ENCODE measurements around the gene BST1. TPM values are rescaled to one million over a fixed set of nuclear protein-coding genes. Genes with fewer than 3 reads are reported as not detected.

Gene BST1
- total and polyA plus RNA-seq, 4 donors, result 4.6 to 18.5 (median 11.5) TPM

DNA sequence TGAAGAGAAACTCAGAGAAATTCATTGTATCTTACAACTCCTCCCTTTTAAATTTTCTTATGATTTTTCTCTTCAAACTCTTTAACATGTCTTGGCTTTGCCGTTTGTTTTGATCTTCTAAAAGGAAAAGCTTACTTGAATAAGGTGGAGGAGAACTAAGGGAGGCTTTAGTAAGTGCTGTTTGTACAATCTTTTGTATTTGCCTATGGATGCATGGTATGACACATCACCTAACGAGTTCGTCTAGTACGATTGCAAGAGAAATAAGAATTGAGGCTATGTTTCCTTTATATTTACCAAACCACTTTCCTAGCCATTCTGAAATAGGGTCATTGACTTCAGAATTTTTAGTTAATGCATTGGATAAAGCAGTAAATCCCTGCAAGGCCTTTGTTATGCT is 8.4 kb upstream of the BST1 start:
- H3K27ac ChIP-seq (ENCODE audit: low read depth in 1 of 2, low read length in 2 of 2), result no peak overlapping the region
- ATAC-seq (ENCODE audit: low FRiP score), result no peak
- H3K4me1 ChIP-seq (ENCODE audit: control insufficient read depth in 1 of 2, insufficient read depth in 2 of 2, low read length in 2 of 2), result no peaks in the 10 kb centered on the region
- DNase-seq, result no peak
- no peaks in the 10 kb centered on the region for H3K27me3 ChIP-seq (ENCODE audit: control insufficient read depth in 1 of 2, insufficient read depth in 2 of 2, low read length in 1 of 2)
- no peaks in the 10 kb centered on the region for H3K9me3 ChIP-seq (ENCODE audit: control insufficient read depth, low read length)
- no peaks in the 10 kb centered on the region for H3K36me3 ChIP-seq (ENCODE audit: control insufficient read depth in 1 of 2, insufficient read depth in 2 of 2, low read length in 1 of 2)
- H3K4me3 ChIP-seq (ENCODE audit: low read length in 2 of 2), result no peak overlapping the region
- WGBS, 2 donors, result 96% methylated on average over 4 of the region's 4 CpGs
- intact Hi-C loops (cut with DNase I), result no loop called here

DNA sequence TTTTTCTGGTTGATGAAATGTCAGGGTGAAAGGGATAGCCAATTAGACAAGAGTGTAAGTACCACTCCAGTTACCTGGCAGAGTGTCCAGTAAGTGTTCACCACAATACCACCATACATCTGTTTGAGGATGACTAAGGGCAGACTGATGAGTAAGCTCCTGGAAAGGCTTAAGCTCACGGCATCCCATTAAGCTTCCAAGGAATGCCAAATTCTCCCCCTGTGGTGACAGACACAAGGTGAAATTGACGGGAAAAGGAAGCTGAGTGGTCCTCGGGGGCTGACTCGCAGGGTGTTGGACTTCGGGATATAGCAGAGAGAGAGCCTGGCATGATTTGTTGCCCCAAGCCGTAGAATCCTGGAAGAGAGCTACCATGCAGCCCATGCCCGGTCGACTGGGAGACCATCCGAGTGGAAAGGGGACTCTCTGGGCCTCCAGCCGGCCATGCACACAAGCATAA is 7.6 kb upstream of the BST1 start:
- intact Hi-C loops (cut with DNase I), result no loop called here
- H3K9me3 ChIP-seq (ENCODE audit: control insufficient read depth, low read length), result no peaks in the 10 kb centered on the region
- ATAC-seq (ENCODE audit: low FRiP score), result no peak

DNA sequence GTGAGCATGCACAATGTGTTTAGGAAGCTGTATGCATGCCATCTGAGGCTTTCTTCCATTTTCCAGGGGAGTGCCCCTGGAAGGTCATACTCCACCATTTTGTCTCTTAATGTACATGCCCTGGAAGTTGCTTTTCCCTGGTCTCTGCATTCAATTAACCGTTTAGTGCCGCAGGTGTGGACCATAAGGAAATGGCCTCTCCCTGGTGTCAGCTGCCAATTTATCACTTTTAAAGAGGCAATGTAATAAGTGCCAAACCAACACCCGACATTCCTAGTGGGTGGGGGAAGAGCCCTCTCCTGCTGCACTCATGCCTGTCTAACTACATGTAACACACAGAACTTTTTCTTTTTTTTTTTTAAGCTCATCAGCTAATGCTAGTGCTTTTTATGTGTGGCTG is 7.1 kb upstream of the BST1 start:
- Histone ChIP-seq H3K4me1 (ENCODE audit: control insufficient read depth in 1 of 2, insufficient read depth in 2 of 2, low read length in 2 of 2) (no peaks in the 10 kb centered on the region), H3K9me3 (ENCODE audit: control insufficient read depth, low read length) (no peaks in the 10 kb centered on the region), H3K4me3 (ENCODE audit: low read length in 2 of 2) (no peak overlapping the region), H3K27ac (ENCODE audit: low read depth in 1 of 2, low read length in 2 of 2) (no peak overlapping the region), H3K27me3 (ENCODE audit: control insufficient read depth in 1 of 2, insufficient read depth in 2 of 2, low read length in 1 of 2) (no peaks in the 10 kb centered on the region), H3K36me3 (ENCODE audit: control insufficient read depth in 1 of 2, insufficient read depth in 2 of 2, low read length in 1 of 2) (no peaks in the 10 kb centered on the region)
- intact Hi-C loops (cut with DNase I), result no loop called here
- ATAC-seq (ENCODE audit: low FRiP score) (no peak), DNase-seq (no peak)
- 81 to 82% methylated on average over 3 of the region's 3 CpGs for WGBS, 2 donors

More for the DNA sequence above, 7.6 kb upstream of the BST1 start:
- DNase-seq, result no peak
- H3K4me1 ChIP-seq (ENCODE audit: control insufficient read depth in 1 of 2, insufficient read depth in 2 of 2, low read length in 2 of 2), result no peaks in the 10 kb centered on the region
- H3K27ac ChIP-seq (ENCODE audit: low read depth in 1 of 2, low read length in 2 of 2), result no peak overlapping the region
- no peaks in the 10 kb centered on the region for H3K27me3 ChIP-seq (ENCODE audit: control insufficient read depth in 1 of 2, insufficient read depth in 2 of 2, low read length in 1 of 2)
- H3K4me3 ChIP-seq (ENCODE audit: low read length in 2 of 2), result no peak overlapping the region
- no peaks in the 10 kb centered on the region for H3K36me3 ChIP-seq (ENCODE audit: control insufficient read depth in 1 of 2, insufficient read depth in 2 of 2, low read length in 1 of 2)
- 82 to 85% methylated on average over 10 of the region's 10 CpGs for WGBS, 2 donors

DNA sequence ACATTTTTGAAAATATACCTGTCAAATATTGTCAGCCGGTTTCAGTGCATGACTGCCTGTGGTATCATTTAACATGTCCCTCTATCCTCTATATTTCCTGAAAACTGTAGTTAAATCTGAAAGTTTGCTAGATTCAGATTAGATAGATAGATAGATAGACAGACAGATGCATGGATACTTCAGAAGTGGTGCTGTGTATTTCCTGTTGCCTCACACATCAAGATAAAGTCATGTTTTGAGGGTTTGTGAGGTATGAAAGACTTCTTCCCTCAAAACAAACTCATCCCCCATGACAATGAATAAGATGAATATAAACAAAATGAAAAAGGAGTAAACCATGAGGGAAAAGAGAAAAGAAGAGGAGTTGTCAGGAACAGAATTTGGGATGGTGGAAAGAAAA is 6.0 kb upstream of the BST1 start:
- 99 to 100% methylated on average over 1 of the region's 1 CpG for WGBS, 2 donors
- H3K27ac ChIP-seq (ENCODE audit: low read depth in 1 of 2, low read length in 2 of 2), result no peak overlapping the region
- H3K36me3 ChIP-seq (ENCODE audit: control insufficient read depth in 1 of 2, insufficient read depth in 2 of 2, low read length in 1 of 2), result no peaks in the 10 kb centered on the region
- ATAC-seq (ENCODE audit: low FRiP score) (no peak), DNase-seq (no peak)
- no peak overlapping the region for H3K4me3 ChIP-seq (ENCODE audit: low read length in 2 of 2)
- no peaks in the 10 kb centered on the region for H3K4me1 ChIP-seq (ENCODE audit: control insufficient read depth in 1 of 2, insufficient read depth in 2 of 2, low read length in 2 of 2)
- H3K9me3 ChIP-seq (ENCODE audit: control insufficient read depth, low read length), result no peaks in the 10 kb centered on the region
- intact Hi-C loops (cut with DNase I), result no loop called here
- no peaks in the 10 kb centered on the region for H3K27me3 ChIP-seq (ENCODE audit: control insufficient read depth in 1 of 2, insufficient read depth in 2 of 2, low read length in 1 of 2)

DNA sequence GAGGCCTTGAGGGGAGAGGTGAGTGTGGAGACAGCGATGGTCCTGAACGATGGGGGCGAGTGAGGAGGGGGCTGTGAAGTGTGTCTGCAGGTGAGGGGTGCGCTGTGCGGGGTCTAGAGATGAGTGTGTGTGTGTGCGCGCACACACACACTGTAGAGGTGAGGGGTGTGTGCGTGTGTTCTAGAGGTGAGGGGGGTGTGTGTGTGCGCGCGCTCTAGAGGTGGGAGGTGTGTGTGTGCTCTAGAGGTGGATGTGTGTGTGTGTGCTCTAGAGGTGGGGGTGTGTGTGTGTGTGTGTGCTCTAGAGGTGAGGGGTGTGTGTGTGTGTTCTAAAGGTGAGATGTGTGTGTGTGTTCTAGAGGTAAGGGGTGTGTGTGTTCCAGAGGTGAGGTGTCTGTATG is 574 bp downstream of the BST1 start:
- no peak overlapping the region for H3K4me3 ChIP-seq (ENCODE audit: low read length in 2 of 2)
- WGBS, 2 donors, result 81% methylated on average over 11 of the region's 11 CpGs
- no peak overlapping the region for H3K27ac ChIP-seq (ENCODE audit: low read depth in 1 of 2, low read length in 2 of 2)
- no peak for DNase-seq
- H3K9me3 ChIP-seq (ENCODE audit: control insufficient read depth, low read length), result no peaks in the 10 kb centered on the region
- no peaks in the 10 kb centered on the region for H3K36me3 ChIP-seq (ENCODE audit: control insufficient read depth in 1 of 2, insufficient read depth in 2 of 2, low read length in 1 of 2)
- no peaks in the 10 kb centered on the region for H3K27me3 ChIP-seq (ENCODE audit: control insufficient read depth in 1 of 2, insufficient read depth in 2 of 2, low read length in 1 of 2)
- no peak for ATAC-seq (ENCODE audit: low FRiP score)
- no peaks in the 10 kb centered on the region for H3K4me1 ChIP-seq (ENCODE audit: control insufficient read depth in 1 of 2, insufficient read depth in 2 of 2, low read length in 2 of 2)
- intact Hi-C loops (cut with DNase I), result no loop called here

DNA sequence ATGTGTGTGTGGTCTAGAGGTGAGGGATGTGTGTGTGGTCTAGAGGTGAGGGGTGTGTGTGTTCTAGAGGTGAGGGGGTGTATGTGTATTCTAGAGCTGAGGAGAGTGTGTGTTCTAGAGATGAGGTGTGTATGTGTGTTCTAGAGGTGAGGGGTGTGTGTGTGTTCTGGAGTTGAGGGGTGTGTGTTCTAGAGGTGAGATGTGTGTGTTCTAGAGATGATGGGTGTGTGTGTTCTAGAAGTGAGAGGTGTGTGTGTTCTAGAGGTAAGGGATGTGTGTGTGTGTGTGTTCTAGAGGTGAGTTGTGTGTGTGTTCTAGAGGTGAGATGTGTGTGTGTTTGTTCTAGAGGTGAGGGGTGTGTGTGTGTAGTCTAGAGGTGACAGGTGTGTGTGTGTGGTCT is 1.3 kb downstream of the BST1 start:
- DNase-seq, result no peak

DNA sequence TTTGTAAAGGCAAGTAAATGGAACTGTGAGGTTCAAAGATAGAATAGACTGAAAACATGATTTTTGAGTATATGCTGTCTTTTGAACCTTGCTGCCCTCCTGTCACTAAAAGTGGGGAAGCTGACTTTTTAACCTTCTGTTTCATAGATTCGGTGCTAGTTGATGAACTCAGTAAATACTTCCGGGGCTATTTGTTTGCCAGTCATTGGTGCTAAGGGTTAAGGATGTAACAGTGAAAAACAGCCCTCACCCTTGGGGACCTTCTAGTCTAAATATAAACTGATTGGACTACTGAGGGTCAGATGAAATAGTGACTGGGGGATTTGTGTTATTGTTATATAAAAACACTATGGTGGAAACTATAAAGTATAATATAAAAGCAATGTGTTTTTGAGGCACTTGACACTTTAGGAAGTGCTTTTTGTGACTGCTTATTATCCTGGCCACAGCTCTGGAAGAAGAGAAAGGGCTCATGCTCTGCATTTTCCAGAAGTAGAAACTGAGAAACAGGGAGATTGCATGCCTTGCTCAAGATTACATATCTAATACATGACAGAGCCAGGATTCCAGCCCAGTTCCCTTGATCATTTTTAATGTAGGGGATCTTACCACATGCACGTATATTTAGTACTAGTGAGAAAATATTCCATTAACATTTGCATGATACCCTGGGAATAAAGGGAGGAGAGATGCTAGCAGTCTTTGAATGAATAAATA is 3.9 kb downstream of the BST1 start:
- intact Hi-C loops (cut with DNase I), result no loop called here
- DNase-seq (no peak), ATAC-seq (ENCODE audit: low FRiP score) (no peak)
- WGBS, 2 donors, result 59 to 61% methylated on average over 3 of the region's 3 CpGs
- Histone ChIP-seq H3K9me3 (ENCODE audit: control insufficient read depth, low read length) (no peaks in the 10 kb centered on the region), H3K36me3 (ENCODE audit: control insufficient read depth in 1 of 2, insufficient read depth in 2 of 2, low read length in 1 of 2) (no peaks in the 10 kb centered on the region), H3K4me3 (ENCODE audit: low read length in 2 of 2) (no peak overlapping the region), H3K27ac (ENCODE audit: low read depth in 1 of 2, low read length in 2 of 2) (no peak overlapping the region), H3K27me3 (ENCODE audit: control insufficient read depth in 1 of 2, insufficient read depth in 2 of 2, low read length in 1 of 2) (no peaks in the 10 kb centered on the region), H3K4me1 (ENCODE audit: control insufficient read depth in 1 of 2, insufficient read depth in 2 of 2, low read length in 2 of 2) (no peaks in the 10 kb centered on the region)

More for the DNA sequence above, 1.3 kb downstream of the BST1 start:
- intact Hi-C loops (cut with DNase I), result no loop called here
- ATAC-seq (ENCODE audit: low FRiP score), result no peak
- no peaks in the 10 kb centered on the region for H3K27me3 ChIP-seq (ENCODE audit: control insufficient read depth in 1 of 2, insufficient read depth in 2 of 2, low read length in 1 of 2)
- H3K4me1 ChIP-seq (ENCODE audit: control insufficient read depth in 1 of 2, insufficient read depth in 2 of 2, low read length in 2 of 2), result no peaks in the 10 kb centered on the region
- no peaks in the 10 kb centered on the region for H3K9me3 ChIP-seq (ENCODE audit: control insufficient read depth, low read length)
- H3K27ac ChIP-seq (ENCODE audit: low read depth in 1 of 2, low read length in 2 of 2), result no peak overlapping the region
- H3K36me3 ChIP-seq (ENCODE audit: control insufficient read depth in 1 of 2, insufficient read depth in 2 of 2, low read length in 1 of 2), result no peaks in the 10 kb centered on the region
- no peak overlapping the region for H3K4me3 ChIP-seq (ENCODE audit: low read length in 2 of 2)

DNA sequence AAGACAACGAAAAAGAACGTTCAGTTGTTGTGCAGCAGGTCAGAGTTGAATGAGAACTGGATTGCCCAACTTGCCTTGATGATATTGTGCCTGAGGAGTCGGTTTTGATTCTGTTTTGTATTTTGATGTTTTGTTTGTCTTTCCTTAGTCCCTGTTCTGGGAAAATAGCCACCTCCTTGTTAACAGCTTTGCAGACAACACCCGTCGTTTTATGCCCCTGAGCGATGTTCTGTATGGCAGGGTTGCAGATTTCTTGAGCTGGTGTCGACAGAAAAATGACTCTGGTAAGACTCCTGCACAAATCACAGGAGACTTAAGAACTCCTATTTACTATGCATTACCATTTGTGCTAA is 4.5 kb downstream of the BST1 start:
- DNase-seq (no peak), ATAC-seq (ENCODE audit: low FRiP score) (no peak)
- intact Hi-C loops (cut with DNase I), result no loop called here
- H3K4me3 ChIP-seq (ENCODE audit: low read length in 2 of 2), result no peak overlapping the region
- H3K27ac ChIP-seq (ENCODE audit: low read depth in 1 of 2, low read length in 2 of 2), result no peak overlapping the region
- 62 to 67% methylated on average over 7 of the region's 7 CpGs for WGBS, 2 donors
- no peaks in the 10 kb centered on the region for H3K36me3 ChIP-seq (ENCODE audit: control insufficient read depth in 1 of 2, insufficient read depth in 2 of 2, low read length in 1 of 2)
- no peaks in the 10 kb centered on the region for H3K27me3 ChIP-seq (ENCODE audit: control insufficient read depth in 1 of 2, insufficient read depth in 2 of 2, low read length in 1 of 2)
- H3K4me1 ChIP-seq (ENCODE audit: control insufficient read depth in 1 of 2, insufficient read depth in 2 of 2, low read length in 2 of 2), result no peaks in the 10 kb centered on the region
- H3K9me3 ChIP-seq (ENCODE audit: control insufficient read depth, low read length), result no peaks in the 10 kb centered on the region

DNA sequence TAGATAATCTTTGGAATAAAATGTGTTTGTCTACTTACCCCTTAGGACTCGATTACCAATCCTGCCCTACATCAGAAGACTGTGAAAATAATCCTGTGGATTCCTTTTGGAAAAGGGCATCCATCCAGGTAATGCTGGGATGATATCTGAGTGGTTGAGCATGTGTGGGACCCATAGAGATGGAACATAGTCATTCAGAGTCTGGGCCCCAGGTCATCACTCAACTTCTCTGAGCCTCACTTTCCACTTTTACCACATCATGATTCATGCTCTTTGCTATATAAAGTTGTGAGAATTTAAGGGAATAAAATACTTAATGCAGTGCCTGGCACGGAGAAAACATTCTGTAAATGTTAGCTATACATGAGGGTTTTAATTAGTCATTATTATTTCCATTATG is 8.9 kb downstream of the BST1 start:
- ATAC-seq (ENCODE audit: low FRiP score), result no peak
- no peak overlapping the region for H3K4me3 ChIP-seq (ENCODE audit: low read length in 2 of 2)
- intact Hi-C loops (cut with DNase I), result no loop called here
- H3K9me3 ChIP-seq (ENCODE audit: control insufficient read depth, low read length), result no peaks in the 10 kb centered on the region
- no peaks in the 10 kb centered on the region for H3K27me3 ChIP-seq (ENCODE audit: control insufficient read depth in 1 of 2, insufficient read depth in 2 of 2, low read length in 1 of 2)
- 92 to 97% methylated on average over 2 of the region's 2 CpGs for WGBS, 2 donors
- DNase-seq, result no peak
- H3K36me3 ChIP-seq (ENCODE audit: control insufficient read depth in 1 of 2, insufficient read depth in 2 of 2, low read length in 1 of 2), result no peaks in the 10 kb centered on the region
- peaks cover 2 to 4% of the 10 kb centered on the region in 2 donors for H3K4me1 ChIP-seq (ENCODE audit: control insufficient read depth in 1 of 2, insufficient read depth in 2 of 2, low read length in 2 of 2)
- H3K27ac ChIP-seq (ENCODE audit: low read depth in 1 of 2, low read length in 2 of 2), result no peak overlapping the region
